HG02588 (cell line): Measurements from ENCODE around the gene RNFT1.
"Not testable (repeated sequence)": the region's sequence is repeated elsewhere in the genome, so short reads cannot be mapped to it uniquely, and the experiment has no call there.

Experiments used
- ATAC-seq: cut with Tn5 transposase; IDR thresholded peaks from one replicate; pipeline ENCODE4 v1.9.1; 2021; ENCODE audit warnings: mild to moderate bottlenecking, moderate library complexity; ENCODE audit not compliant: unreplicated experiment

The RNFT1 gene, protein sequence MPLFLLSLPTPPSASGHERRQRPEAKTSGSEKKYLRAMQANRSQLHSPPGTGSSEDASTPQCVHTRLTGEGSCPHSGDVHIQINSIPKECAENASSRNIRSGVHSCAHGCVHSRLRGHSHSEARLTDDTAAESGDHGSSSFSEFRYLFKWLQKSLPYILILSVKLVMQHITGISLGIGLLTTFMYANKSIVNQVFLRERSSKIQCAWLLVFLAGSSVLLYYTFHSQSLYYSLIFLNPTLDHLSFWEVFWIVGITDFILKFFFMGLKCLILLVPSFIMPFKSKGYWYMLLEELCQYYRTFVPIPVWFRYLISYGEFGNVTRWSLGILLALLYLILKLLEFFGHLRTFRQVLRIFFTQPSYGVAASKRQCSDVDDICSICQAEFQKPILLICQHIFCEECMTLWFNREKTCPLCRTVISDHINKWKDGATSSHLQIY

GRCh38 chr17:59964482-59965328 is at the start of gene RNFT1:
RNFT1 (minus strand) TSS chr17:59964740; CDS start chr17:59964663, 77 bp downstream.
- ATAC-seq = peak; percentile 80

DNA sequence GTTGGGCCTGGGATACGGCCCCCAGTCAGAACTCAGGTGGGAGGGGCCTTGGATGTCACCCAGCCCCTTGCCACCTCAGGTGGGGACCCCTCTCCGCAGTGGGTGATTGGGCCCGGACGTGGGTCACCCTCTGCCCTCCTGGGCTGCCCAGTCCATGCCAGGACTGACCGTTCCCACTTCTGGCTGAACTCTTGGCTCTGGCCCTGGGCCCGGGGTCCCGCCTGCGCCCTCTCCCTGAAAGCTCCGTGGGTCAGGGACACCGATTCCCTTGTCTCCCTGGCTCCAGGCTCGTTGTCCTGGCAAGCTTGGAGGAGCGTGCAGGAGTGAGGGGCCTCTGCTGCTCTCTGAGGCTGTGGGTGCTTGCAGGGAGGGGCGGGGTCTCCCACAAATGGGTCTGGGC is 44.8 kb upstream of the RNFT1 start:
- not testable (repeated sequence) for ATAC-seq

- ATAC-seq = not testable (repeated sequence)
Measured at GRCh38 chr17:60008377-60008776, 43.8 kb upstream of the RNFT1 start.

- no peak for ATAC-seq
Measured at GRCh38 chr17:60006160-60006559, 41.6 kb upstream of the RNFT1 start.

DNA sequence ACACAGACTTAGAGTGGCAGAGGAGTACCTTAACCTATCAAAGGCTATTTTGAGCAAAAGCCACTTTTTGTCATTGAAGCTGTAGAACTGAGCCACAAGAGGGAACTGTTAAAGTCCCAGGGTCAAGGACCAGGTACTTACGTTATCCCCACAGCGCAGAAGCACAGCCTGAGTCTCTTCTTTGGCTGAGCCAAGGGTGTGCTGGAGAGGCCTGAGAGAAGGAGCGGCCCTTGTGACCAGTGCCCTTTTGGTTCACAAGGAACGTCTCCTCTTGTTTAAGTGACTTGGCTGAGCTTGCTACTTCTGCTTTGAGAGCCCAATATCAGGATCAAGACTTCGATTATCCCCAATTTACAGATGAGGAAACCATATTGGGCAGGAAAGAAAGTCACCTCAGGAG is 40.0 kb upstream of the RNFT1 start:
- ATAC-seq = not testable (repeated sequence)

DNA sequence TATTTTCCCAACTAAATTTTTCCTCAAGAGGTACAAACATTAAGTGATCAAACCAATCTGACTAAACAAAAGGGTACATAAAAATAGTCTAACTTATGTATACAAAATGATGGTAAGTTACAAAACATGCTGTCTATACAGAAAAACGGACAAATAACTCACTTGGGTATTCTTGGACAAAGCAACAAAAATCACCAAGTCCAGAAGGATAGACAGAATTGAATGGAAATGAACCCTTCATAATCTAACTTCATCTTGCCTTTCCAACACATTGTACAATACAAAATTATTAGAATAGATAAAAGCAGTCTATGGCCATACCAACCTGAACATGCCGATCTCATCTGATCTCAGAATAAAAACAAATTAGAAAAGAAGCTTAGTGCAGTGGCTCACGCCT is 37.9 kb upstream of the RNFT1 start:
- ATAC-seq = not testable (repeated sequence)

DNA sequence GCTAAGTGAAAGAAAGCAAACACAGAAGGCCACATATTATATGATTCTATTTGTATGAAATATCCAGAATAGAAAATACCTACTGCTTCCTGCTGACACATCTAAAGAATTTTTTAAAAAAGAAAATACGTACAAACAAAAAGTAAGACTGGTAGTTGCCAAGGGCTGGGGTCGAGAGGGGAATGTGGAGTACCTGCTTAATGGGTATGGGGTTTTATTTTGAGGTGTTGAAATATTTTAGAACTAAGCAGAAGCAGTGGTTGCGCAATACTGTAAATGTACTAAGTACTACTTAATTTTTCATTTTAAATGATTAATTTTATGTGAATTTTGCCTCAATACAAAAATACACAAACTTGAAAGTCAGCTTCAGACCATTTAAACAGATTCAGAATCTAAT is 32.1 kb upstream of the RNFT1 start:
- not testable (repeated sequence) for ATAC-seq

DNA sequence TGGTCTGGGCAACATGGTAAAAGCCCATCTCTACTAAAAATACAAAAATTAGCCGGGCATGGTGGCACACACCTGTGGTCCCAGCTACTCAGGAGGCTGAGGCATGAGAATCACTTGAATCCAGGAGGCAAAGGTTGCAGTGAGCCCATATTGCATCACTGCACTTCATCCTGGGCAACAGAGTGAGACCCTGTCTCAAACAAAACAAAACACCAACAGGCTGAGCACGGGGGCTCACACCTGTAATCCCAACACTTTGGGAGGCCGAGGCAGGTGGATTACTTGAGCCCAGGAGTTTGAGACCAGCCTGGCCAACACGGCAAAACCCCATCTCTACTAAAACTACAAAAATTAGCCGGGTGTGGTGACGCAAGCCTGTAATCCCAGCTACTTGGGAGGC is 10.6 kb upstream of the RNFT1 start:
- ATAC-seq = not testable (repeated sequence)

DNA sequence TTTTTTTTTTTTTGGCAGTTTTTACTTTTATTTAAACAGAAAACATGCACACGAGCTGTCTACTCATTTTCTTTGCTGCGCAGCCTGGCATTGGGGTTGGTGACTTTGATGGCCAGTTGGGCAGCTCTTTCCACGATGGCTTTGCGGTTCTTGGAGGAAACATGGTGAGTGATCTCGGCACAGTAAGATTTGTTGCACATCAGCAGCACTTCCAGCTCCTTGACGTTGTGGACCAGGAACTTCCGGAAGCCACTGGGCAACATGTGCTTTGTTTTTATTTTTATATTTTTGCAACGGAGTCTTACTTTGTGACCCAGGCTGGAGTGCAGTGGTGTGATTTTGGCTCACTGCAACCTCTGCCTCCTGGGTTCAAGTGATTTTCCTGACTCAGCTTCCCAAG is 8.9 kb upstream of the RNFT1 start:
- ATAC-seq = not testable (repeated sequence)

DNA sequence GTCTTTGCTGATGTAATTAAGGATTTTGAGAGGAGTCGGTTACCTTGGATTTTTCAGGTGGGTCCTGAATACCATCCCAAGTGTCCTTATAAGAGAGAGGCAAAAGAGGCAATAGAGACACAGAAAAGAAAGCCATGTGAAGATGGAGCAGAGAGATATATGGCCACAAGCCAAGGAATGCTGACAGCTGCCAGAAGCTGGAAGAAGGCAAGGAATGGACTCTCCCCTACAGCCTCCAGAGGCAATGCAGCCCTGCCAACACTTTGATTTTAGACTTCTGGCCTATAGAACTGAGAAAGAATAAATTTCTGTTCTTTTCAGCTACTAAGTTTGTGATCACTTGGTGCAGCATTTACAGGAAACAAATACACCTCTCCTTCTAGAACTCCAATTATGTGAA is 8.2 kb upstream of the RNFT1 start:
- ATAC-seq = no peak

DNA sequence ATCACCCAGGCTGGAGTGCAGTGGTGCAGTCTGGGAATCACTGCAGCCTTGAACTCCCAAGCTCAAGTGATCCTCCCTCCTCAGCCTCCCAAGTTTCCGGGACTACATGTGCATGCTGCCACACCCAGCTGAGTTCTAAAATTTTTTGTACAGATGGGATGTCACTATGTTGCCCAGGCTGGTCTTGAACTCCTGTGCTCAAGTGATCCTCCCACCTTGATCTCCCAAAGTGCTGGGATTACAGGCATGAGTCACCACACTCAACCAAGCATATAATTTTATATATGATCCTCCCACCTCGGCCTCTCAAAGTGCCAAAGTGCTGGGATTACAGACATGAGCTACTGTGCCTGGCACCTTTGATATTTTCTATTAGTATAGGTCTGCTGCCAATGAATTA is 7.2 kb upstream of the RNFT1 start:
- not testable (repeated sequence) for ATAC-seq

GRCh38 chr17:59963738-59964481 is 630 bp downstream of the RNFT1 start:
- ATAC-seq = peak; percentile 37

GRCh38 chr17:59962739-59963318 is 1.7 kb downstream of the RNFT1 start:
- no peak for ATAC-seq

- not testable (repeated sequence) for ATAC-seq
Measured at GRCh38 chr17:59959574-59959973, 5.0 kb downstream of the RNFT1 start.

DNA sequence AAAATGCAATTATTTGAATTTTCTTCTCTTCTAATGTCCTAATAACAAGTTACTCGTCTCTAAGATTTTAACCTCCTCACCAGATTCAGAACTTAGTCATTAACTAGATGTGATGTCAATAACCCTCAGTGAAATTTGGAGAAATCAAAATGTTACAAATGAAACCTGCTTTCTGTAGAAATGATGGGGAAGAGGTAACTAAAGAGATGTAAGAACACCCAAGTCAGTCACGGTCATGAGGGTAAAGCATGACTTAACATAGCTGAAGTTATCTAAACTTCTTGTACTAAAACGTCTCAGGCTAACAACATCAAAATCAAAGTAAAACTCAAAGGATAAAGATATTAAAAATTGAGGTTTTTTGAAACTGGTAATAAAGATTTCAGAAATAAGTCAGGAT is 9.7 kb downstream of the RNFT1 start:
- ATAC-seq = no peak

GRCh38 chr17:59950049-59950448 is 14.5 kb downstream of the RNFT1 start:
- no peak for ATAC-seq

DNA sequence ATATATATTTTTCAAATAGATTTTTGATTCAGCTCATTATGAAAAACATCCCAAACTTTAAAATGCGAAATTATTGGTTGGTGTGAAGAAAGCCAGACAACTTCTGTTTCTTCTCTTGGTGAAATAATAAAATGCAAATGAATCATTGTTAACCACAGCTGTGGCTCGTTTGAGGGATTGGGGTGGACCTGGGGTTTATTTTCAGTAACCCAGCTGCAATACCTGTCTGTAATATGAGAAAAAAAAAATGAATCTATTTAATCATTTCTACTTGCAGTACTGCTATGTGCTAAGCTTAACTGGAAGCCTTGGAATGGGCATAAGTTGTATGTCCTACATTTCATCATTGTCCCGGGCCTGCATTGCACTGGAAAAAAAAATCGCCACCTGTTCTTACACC is 17.2 kb downstream of the RNFT1 start:
- not testable (repeated sequence) for ATAC-seq

- not testable (repeated sequence) for ATAC-seq
Measured at GRCh38 chr17:59946433-59946832, 18.1 kb downstream of the RNFT1 start.

DNA sequence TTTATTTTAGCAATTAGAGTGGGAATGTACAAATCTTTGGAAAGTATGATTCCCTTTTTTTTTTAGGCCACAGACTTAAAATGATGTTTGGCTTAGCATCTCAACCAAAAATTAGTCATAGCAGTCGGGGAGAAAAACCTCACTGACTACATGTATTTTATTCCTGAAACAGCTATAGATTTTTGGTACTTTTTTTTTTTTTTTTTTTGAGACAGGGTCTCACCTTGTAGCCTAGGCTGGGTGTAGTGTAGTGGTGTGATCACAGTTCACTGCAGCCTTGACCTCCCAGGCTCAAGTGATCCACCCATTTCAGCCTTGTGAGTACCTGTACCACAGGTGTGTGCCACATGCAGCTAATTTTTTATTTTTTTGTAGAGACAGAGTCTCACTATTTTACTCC is 23.4 kb downstream of the RNFT1 start:
- no peak for ATAC-seq

GRCh38 chr17:59940697-59941096 is 23.8 kb downstream of the RNFT1 start:
- not testable (repeated sequence) for ATAC-seq

- not testable (repeated sequence) for ATAC-seq
Measured at GRCh38 chr17:59933317-59933716, 31.2 kb downstream of the RNFT1 start.
